NCI-H748 (cell line): ENCODE results near the gene TNNC1.

Experiments
- DNase-seq: peaks from one replicate; lab custom pipeline; 2025; ENCODE audit not compliant: unreplicated experiment; lab: John Stamatoyannopoulos, UW

Gene TNNC1

DNA sequence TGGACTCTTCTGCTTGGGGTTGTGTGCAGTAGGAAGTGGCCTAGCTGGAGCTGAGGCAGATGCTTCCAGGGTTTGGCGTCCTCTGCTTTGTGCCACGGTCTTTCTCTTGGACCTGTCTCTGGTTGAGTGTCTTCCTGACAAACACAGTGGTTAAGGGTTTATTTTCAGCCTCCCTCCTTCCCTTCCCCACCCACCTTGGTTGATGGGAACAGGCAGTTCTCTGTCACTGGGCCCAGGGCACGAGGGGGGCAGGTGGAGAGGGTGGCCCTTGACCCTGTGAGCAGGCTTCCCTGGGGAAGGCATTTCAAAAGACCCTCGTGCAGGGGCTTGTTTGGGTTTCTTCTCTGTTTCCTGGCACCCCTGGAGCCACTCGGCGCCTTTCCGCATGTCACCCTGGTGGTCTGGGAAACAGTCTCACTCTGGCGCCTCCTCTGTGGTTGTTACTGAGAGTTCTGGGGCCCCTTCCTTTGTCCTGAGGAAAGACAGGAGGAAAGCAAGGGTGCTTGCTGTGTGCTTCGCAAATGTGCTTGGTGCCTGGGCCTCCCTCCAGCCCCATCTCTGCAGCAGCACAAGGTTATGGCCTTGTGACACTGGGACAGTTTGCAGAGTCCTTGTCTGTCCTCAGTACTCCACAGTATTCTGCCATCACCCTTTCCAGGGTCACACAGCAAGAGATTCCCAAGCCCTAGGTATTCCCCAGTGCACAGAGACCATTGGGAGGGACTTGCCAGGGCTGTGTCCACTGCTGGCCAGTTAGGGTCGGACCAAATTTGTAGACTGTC is 31.0 kb upstream of the TNNC1 start:
- DNase-seq: no peak

DNA sequence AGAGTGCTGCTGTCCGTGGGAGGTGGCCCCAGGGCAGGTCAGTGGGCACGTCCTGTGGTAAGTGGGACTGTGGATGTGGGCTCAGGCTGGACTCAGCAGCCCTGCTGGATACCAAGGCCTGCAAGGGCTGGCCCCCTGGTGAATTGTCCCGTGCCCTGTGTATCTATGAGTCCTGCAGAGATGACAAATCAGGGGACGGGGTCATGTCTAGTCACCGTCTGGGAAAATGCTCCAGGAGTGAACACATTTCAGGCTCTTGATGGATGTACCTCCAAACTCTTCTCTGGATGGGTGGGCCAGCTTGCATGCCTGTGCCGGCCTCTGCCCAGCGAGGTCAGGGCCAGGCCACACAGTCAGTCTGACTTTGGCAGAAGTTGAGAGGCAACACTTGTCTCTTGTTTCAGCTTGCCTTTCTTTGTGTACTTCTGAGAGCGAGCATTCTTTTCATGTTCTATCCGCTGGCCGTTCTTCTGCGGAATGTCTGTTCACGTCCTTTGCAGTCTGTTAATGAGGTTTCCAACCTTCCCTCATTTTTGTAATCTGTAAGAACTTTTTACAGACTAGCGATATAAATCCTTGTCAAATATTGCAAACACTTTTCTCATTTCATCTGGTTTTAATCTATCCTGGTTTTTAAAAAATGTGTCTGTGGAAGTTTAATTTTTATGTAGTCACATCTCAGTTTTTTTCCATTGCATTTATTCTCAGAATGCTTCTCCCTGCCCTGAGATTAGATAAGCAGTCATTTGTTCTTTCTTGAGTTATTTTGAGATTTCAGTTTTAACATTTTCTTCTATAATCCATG is 29.9 kb upstream of the TNNC1 start:
- no peak for DNase-seq

DNA sequence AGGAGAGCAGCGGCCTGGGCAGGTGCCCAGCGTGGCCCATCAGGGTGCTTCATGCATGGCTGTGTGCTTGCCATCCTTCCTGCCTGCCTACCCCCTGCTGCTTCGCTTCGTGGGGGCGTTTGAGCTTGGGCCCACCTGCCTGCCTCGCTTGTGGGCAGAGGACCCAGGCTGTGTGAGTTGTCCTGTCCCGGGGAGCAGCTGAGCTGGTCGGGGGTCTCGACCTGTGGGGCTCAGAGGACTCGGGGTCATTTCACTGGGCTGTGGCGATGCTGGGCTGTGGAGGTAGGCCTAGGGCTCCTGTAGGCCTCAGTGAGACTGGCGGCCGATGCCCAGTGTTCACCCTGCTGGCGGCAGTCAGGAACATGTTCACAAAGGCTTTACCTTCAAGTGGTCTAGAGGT is 29.2 kb upstream of the TNNC1 start:
- DNase-seq: no peak

DNA sequence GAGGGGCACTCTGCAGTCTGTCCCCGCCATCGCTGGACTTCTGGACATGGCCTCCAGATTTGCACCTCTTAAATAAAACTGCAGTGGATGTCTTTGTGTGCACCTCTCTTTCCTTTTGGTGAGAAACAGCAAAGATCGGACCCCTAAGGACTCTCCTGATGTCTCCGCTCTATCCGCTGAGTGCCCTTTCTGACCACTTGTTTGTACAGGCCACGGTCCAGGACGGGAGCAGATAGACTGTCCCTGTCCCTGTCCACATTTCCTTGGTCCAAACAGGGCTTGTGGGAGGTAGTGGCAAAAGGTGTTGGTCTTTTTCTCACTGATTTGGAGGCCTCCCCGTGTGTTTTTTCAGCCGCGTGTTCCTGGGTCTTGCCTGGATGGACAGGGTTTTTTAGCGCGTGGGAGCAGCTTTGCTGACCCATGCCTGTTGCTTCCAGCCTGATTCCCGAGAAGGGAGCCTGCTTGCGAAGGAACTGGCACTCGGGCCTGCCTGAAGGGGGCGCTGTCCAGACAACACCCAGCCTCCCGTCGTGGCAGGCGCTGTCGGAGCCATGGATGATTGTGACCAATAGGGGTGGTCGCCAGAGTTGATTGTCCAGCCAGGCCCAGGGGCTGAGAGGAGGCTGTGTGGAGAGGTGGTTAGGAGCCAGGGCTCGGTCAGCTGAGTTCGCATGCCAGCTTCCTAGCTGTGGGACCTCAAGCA is 28.1 kb upstream of the TNNC1 start:
- peak; percentile 2 for DNase-seq

DNA sequence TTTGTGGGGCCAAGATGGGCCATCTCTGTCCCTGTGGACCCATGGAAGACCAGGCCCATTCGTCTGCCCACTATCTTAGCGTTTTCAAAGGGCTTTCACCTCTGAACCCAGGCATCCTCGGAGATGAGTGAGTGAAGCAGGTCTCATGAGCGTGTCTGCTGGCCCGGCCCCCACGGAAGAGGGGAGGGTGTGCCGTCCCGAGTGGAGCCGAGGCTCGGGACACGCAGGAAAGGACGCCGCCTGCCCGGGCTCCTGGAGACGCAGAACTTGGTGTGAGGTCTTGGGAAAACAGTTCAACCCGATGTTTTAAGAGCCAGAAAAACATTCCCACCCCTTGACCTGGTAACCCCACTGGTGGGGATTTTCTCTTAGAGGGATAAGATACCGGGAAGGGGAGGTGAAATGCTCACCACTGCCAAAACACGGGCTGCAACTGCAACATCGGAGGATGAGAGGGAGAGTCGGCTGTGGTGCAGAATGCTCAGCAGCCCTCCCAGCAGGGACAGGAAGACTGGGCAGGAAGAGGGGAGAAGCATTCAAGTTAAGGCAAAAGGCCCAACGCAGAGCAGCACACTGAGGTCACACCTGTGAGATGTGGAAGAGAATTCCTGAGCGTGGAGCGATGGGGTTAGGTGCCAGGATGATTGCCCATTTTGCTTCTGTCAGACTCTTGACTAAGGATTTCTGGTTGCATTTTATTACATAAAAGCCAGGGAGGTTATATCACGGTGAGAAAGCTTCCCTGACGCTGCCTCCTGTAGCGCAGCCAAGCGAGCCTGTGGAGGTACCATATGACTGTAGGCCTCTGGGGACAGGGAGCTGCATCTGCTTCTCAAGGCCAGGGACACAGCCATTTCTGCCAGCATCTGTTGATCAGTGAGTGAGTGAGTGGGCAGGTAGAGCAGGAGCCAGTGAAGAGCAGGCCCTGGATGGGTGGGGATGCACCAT is 27.2 kb upstream of the TNNC1 start:
- no peak for DNase-seq

DNA sequence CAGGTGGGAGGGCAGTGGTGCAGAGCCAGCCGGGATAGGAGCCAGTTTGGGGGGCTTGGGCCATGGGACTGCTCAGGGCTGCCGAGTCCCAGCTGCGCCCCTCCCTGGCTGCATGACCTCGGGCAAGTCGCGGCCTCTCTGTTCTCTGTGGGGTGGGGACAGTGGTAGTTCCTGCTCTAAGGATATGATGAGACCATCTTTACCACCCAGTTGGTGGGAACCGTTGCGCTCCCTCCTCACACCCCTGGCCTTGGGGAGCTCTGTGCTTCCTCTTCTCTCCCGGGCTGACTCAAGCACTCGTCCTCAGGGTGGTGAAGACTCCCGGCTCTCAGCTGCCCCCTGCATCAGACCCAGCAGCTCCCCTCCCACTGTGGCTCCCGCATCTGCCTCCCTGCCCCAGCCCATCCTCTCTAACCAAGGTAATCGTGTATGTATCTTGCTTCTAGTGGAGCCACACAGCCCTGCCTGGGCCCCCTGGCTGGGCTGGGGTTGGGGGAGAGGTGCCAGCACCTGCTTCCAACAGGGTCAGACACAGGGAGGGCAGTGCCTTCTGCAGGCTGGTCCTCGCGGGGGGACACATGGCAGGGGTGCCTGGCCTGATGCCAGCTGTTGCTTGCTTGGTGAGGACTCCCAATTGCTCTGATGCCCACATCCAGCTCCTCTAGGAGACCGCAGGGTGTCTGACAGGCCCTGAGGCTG is 26.2 kb upstream of the TNNC1 start:
- no peak for DNase-seq

DNA sequence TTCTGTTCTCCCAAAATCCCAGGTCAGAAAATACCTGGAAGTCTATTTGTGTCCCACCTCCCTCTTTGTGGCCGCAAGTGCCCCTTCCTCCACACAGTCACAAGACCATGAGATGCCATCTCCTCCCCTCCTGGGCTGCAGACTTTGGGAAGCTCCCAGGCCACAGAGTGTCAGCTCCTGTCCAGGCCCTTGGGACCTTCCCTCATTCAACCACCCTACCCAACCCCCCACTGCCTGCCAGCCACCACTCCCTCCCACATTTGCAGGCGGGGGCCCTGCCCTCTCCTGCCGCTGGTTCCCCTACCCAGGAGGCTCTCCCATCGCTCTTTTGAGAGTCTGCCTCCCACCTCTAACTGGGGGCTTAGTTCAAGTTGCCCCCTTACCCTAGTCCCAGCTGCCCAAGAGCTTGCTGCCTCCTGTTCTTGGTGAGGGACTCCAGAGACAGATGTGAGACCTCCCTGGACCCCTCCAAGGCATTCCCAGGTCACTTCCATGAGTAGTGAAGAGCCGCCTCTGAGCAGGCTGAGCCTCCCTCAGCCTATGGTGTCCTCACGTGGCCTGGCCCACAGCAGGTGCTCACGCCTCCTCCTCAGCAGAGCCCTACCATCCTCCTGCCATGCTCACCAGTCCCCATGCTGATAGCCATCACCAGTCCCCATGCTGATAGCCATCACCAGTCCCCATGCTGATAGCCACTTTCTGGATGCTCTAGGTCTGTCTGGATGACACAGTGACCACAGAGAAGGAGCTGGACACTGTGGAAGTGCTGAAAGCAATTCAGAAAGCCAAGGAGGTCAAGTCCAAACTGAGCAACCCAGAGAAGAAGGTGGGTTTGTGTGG is 25.4 kb upstream of the TNNC1 start:
- no peak for DNase-seq

DNA sequence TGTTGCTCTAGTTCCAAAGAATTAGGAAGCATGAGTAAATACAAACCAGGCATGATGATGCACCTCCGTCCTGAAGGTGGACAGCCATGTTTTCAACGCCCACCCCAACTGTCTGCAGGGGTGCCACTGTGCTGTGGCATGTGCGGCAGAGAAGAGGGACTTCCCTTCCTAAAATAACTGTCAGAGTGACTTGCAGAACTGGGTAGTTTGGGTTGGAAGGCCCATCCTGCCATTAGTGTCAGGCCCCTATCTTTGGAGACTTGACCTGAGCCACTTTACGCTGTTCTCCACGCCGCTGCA is 23.9 kb upstream of the TNNC1 start:
- no peak for DNase-seq

DNA sequence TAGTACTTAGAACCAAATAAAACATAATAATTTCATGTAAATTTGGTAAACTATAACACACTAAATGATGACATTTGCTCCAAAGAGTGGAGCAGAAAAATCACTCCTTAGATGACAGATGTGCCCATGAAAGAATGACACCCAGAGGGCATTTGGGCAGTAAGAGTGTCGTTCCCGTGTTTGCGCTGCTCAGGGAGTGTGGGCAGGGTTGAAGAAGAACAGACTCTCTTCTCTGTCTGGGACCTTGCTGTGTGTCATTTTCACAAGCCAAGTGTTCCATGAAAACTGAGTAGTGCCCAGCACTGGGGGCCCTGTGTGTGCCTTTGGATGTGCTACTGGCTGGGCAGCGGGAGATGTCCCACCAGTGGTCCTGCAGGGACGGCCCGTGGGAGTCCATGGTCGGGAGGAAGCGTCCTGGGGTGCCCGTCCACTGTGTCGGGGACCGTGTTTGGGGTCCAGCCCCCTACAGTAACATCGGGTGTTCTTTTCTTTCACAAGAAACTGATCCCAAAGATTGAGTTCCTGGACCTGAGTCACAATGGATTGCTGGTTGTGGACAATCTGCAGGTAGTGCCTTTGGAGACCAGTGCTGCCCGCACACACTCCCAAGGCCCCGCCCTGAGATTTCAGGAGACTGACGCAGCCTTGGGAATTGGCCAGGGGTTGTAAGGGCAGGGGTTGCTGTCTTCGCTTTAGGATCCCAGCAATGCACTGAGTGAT is 23.4 kb upstream of the TNNC1 start:
- DNase-seq: no peak

DNA sequence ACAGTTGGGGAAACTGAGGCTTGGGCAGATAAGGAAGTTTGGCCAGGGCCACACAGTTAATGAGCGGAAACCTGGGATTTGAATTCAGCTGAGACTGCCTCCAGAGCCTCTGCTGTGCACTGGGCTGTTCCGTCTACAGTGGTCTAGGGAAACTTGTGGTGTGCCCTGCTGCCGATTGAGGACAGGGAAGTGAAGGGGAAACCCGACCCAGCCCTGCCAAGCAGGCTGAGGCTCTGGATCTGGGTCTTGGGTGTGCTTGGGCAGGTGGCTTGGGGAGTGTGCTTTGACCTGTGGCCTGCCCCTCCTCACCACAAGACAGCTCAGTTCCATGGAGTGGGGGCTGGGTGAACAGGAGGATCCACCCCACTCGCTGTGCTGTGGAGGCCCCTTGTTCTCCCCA is 19.2 kb upstream of the TNNC1 start:
- no peak for DNase-seq

DNA sequence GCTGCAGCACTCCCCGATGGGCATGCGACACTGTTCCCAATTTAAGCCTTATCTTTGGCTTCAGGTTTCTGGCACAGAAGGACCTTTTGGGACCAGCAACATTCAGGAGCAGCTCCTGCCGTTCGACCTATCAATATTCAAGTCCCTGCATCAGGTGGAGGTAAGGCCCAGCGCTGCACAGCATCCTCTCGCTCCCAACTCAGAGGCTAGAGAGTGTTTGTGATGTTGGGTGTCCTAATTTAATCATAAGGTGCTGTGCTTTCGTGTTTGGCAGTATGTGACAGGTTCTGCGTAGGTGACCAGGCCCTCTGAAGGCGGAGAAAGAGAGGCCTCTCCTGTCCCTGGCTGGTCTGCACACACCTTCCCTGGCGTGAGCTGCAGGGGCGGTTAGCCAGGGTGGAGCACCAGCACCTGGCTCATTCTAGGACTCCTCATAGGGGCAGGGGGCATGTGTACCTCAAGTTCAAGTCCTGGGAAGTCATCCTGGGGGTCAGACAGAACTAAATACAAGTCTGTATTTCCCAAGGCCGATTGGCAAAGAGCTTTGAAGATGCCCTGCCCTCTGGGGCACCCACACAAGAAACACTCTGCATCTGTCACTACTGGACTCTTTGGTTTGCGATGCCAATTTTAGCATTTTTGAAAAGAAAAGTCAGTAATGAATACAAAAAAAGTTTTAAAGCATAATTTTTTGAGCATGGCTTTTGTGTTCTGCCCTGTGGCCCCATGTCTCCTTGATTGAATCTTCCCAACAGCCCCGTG is 18.6 kb upstream of the TNNC1 start:
- DNase-seq: no peak

DNA sequence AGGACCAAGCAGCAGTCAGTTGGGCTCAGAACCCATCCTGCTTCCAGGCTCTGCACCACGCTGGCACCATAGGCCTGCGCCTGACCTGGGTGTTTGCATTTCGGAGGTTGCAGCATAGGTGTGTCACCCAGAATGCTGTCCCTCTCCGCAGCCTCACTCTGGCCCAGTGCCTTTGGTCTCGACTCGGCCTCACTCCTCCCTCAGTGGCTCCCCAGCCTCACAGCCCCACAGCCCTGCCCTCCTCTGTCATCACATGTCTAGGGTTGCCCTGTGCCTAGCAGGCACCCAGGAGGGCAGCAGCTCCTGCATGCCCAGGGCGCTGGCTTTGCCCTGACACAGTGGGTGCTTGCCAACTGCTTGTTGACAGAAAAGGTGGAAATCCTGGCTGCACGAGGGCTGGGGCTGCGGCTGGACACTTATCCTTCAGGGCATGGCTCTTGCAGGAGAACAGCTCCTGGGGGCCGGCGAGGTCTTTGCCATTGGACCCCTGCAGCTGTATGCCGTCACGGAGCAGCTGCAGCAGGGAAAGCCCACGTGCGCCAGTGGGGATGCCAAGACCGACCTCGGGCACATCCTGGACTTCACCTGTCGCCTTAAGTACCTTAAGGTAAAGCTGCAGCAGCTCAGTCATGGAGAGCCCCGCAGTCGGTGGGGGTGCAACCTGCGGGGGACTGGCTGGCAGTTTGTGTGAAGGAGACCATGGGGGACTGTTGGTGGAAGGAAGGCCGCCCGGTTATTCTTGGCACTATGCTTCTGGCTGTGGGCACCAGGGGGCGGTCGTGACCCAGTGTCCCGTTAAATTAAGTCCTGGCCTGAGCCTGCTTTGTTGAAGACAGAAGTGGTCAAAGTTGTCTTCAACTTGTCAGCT is 17.8 kb upstream of the TNNC1 start:
- no peak for DNase-seq

DNA sequence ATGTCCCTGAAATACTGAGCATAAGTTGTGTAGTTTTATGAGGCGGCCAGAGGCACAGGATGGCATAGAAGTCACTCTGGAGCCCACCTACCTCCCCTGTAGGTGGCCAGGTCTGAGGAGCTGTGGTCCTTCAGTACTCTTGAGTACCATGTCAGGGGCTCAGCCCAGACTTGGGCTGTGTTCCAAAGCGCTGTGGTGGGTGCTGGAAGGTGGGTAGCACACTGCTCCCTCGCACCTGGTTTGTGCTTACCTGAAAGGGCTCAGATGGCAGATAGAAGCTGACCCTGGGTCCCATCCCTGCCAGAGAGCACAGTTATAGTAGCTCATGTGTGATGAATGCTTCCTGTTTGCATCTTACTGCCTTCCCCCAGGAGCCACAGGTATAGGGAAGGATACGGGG is 17.1 kb upstream of the TNNC1 start:
- DNase-seq: no peak

DNA sequence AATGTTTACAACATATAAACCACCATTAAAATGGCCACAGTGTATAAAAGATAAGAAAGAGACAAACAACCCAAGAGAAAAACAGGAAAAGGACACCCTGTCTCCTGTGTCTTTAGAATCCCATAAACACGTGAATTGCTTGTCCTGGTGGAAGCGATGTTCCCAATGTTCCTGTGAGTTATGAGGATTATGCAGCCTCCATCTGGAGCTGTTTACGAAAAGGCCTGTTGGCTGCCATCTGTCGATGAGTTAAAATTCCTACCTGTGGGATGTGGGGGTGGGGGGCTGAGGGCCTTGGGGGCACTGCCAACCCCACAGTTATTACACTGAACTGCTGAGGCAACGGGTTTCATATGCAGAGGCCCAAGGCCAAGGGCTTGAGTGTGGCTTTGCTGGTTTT is 15.2 kb upstream of the TNNC1 start:
- no peak for DNase-seq

DNA sequence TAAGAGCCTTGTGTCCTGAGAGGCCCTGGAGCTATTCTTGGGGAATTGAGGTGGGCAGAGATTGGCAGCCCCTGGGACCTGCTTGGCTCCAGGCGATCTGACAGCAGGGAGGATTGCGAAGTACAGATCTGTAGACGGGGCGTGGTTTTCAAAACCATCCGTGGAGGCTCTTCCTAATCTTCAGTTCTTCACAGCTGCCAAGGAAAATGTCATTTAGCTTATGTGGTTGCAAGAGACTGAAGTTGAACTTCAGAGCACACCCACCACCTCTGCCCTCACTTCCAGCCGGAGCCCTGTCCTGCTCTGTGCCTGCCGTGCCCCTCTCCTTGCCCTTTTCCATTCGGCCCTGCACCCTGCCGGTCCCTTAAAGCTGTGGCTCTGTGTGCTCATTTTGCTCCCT is 14.5 kb upstream of the TNNC1 start:
- no peak for DNase-seq

DNA sequence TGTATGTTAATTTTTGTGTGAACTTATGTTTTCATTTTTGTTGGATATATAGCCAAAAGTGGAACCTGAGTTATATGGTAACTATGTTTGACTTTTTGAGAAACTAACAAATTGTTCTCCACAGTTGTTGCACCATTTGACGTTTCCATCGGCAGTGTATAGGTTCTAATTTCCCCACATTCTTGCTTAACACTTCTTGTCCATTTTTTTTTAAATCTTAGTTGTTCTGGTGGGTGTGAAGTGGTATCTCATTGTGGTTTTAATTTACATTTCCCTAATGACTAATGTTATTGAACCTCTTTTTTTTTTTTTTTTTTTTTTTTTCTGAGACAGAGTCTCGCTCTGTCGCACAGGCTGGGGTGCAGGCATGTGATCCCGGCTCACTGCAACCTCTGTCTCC is 9.6 kb upstream of the TNNC1 start:
- DNase-seq: no peak

DNA sequence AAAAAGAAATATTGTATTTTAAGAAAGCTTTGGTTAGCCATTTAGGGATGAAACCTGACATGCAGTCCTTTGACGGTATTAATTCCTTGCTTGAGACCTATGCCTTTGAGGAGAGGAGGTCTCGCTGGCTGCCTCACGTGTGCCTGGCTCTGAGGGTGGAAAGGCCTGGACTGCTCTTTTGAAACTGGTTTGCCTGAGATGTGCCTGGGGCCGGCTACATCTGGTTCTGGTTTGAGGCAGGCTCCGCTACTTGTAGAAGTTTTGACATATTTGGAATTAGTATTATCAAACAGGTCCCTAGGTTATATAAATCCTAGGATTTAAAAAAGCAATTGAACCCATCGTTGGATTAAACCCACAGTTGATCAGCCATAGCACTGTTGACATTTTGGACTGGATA is 8.0 kb upstream of the TNNC1 start:
- DNase-seq: no peak
